GM12873 (cell line): ENCODE data around the gene SMIM24.

Experiments used
- CTCF ChIP-seq: IDR thresholded peaks from 2 replicates; pipeline ENCODE4 v1.5.1; 2012; ENCODE audit warnings: low read depth, mild to moderate bottlenecking, moderate library complexity, low read length, control low read depth; ENCODE audit not compliant: insufficient read depth; ENCODE audit errors: missing control alignments

The SMIM24 gene

GRCh38 chr19:3444695-3445234, 35.6 kb downstream of the SMIM24 start:
- TF ChIP-seq CTCF, result no peak

- no peak for TF ChIP-seq CTCF
Observed at GRCh38 chr19:3443840-3444694, 36.3 kb downstream of the SMIM24 start.

GRCh38 chr19:3442487-3443071, 37.7 kb downstream of the SMIM24 start:
- TF ChIP-seq CTCF, result no peak

- no peak for TF ChIP-seq CTCF
Observed at GRCh38 chr19:3441986-3442329, 38.4 kb downstream of the SMIM24 start.

- no peak for TF ChIP-seq CTCF
Observed at GRCh38 chr19:3441089-3441985, 39.0 kb downstream of the SMIM24 start.

- peak; percentile 73 for TF ChIP-seq CTCF
Observed at GRCh38 chr19:3440082-3440481, 40.2 kb downstream of the SMIM24 start.
